ENCODE results near the gene TSEN15.

GRCh38 chr1:184035719-184036516 is 15.6 kb upstream of the TSEN15 start:
- TF ChIP-seq CTCF (IDR thresholded peaks at IDR 0.05) (peak in 1 of 6 experiments; percentile 2), POLR2A (IDR thresholded peaks at IDR 0.05) (no peak)
